Lower lobe of right lung (tissue), 2 donors: Measurements from ENCODE around the gene RSPH6A. TPM values are rescaled to one million over a fixed set of nuclear protein-coding genes. Genes with fewer than 3 reads are reported as not detected.

Source experiments
- ATAC-seq, 2 donors: fragments of 200-7000 bp; cut with Tn5 transposase; one replicate each; pipeline ENCODE4 v1.9.1; 2020 to 2022; ENCODE audit warnings: mild to moderate bottlenecking in 2 of 2, moderate library complexity in 2 of 2
- DNase-seq: peaks from one replicate; pipeline ENCODE4 v3.0.0-alpha.2; 2020
- H3K27ac ChIP-seq: fragments of 200-600 bp; one replicate; pipeline ENCODE4 v1.8.0; 2022
- H3K27me3 ChIP-seq: fragments of 200-600 bp; one replicate; pipeline ENCODE4 v1.8.0; 2022; ENCODE audit warnings: low read depth
- H3K36me3 ChIP-seq: fragments of 200-600 bp; one replicate; pipeline ENCODE4 v1.8.0; 2022; ENCODE audit warnings: mild to moderate bottlenecking
- H3K4me1 ChIP-seq: fragments of 200-600 bp; one replicate; pipeline ENCODE4 v1.8.0; 2022
- H3K4me3 ChIP-seq: fragments of 200-600 bp; one replicate; pipeline ENCODE4 v1.8.0; 2022; ENCODE audit warnings: mild to moderate bottlenecking
- H3K9me3 ChIP-seq: fragments of 200-600 bp; one replicate; pipeline ENCODE4 v1.8.0; 2022
- CTCF ChIP-seq: fragments of 200-600 bp; IDR thresholded peaks from one replicate; pipeline ENCODE4 v1.8.0; 2022; ENCODE audit warnings: antibody characterized with exemption, mild to moderate bottlenecking
- intact Hi-C: fragments of 100-400 bp; cut with DNase I; formaldehyde crosslinking; loops from one replicate; pipeline ENCODE4 v1.11.0; 2022
- total RNA-seq: library from RNA; stranded (reverse); fragmentation: NEBNext Ultra II Directional; extraction: Animal tissue kit (Norgen Biotek cat#: 25700); gene quantifications from one replicate; pipeline ENCODE4 v1.2.1, GENCODE V29; 2021
- donor health status: DM: no; HTN: yes; CAD: no; lungs with severe emphysema.

RSPH6A gene
- total RNA-seq, 1 donor from 2014 or later, result 0.21 TPM

- Histone ChIP-seq H3K4me3 (no peak overlapping the region), H3K36me3 (peaks cover 100% of the 10 kb centered on the region), H3K27ac (no peak overlapping the region), H3K27me3 (no peaks in the 10 kb centered on the region), H3K9me3 (no peaks in the 10 kb centered on the region), H3K4me1 (peaks cover 11% of the 10 kb centered on the region)
- TF ChIP-seq CTCF, result no peak
- DNase-seq (no peak), ATAC-seq (no peak)
- intact Hi-C loops, result no loop called here
Measured at GRCh38 chr19:45848922-45849321, 33.8 kb upstream of the RSPH6A start.

- no peak overlapping the region for H3K27ac ChIP-seq
- H3K27me3 ChIP-seq, result no peaks in the 10 kb centered on the region
- H3K9me3 ChIP-seq, result no peaks in the 10 kb centered on the region
- DNase-seq, result no peak
- intact Hi-C loops, result no loop called here
- no peak overlapping the region for H3K4me3 ChIP-seq
- H3K36me3 ChIP-seq, result peaks cover 100% of the 10 kb centered on the region
- peaks cover 11% of the 10 kb centered on the region for H3K4me1 ChIP-seq
- ATAC-seq, result no peak
- TF ChIP-seq CTCF, result no peak
Measured at GRCh38 chr19:45847663-45848062, 32.6 kb upstream of the RSPH6A start.

GRCh38 chr19:45842198-45842597 is 27.1 kb upstream of the RSPH6A start:
- intact Hi-C loops, result no loop called here
- Histone ChIP-seq H3K4me1 (no peaks in the 10 kb centered on the region), H3K27ac (no peak overlapping the region), H3K36me3 (peaks cover 100% of the 10 kb centered on the region), H3K4me3 (no peak overlapping the region), H3K9me3 (no peaks in the 10 kb centered on the region), H3K27me3 (no peaks in the 10 kb centered on the region)
- DNase-seq, result no peak
- no peak for TF ChIP-seq CTCF
- ATAC-seq, result no peak

GRCh38 chr19:45834970-45835369 is 19.9 kb upstream of the RSPH6A start:
- intact Hi-C loops, result no loop called here
- Histone ChIP-seq H3K9me3 (no peaks in the 10 kb centered on the region), H3K27ac (no peak overlapping the region), H3K4me1 (no peaks in the 10 kb centered on the region), H3K4me3 (no peak overlapping the region), H3K27me3 (no peaks in the 10 kb centered on the region), H3K36me3 (peaks cover 100% of the 10 kb centered on the region)
- DNase-seq (no peak), ATAC-seq (peak; percentile 76 to 89)
- TF ChIP-seq CTCF, result no peak

- intact Hi-C loops, result no loop called here
- Histone ChIP-seq H3K27me3 (no peaks in the 10 kb centered on the region), H3K4me1 (no peaks in the 10 kb centered on the region), H3K9me3 (no peaks in the 10 kb centered on the region), H3K27ac (no peak overlapping the region), H3K4me3 (no peak overlapping the region), H3K36me3 (peaks cover 100% of the 10 kb centered on the region)
- no peak for DNase-seq
- no peak for TF ChIP-seq CTCF
- no peak for ATAC-seq
Measured at GRCh38 chr19:45828945-45829344, 13.8 kb upstream of the RSPH6A start.

GRCh38 chr19:45828523-45828922 is 13.4 kb upstream of the RSPH6A start:
- no peaks in the 10 kb centered on the region for H3K4me1 ChIP-seq

More at GRCh38 chr19:45828523-45828922, 13.4 kb upstream of the RSPH6A start:
- Histone ChIP-seq H3K4me3 (no peak overlapping the region), H3K27me3 (no peaks in the 10 kb centered on the region), H3K36me3 (peaks cover 100% of the 10 kb centered on the region), H3K27ac (no peak overlapping the region), H3K9me3 (no peaks in the 10 kb centered on the region)
- intact Hi-C loops, result no loop called here
- TF ChIP-seq CTCF, result no peak
- DNase-seq (no peak), ATAC-seq (no peak)
